ENCODE data around the gene ENPP1. TPM values are rescaled to one million over a fixed set of nuclear protein-coding genes. Genes with fewer than 3 reads are reported as not detected.

ENPP1 gene
- total and polyA plus RNA-seq, 9 donors: 5.4 to 40.7 (median 21.7) TPM

DNA sequence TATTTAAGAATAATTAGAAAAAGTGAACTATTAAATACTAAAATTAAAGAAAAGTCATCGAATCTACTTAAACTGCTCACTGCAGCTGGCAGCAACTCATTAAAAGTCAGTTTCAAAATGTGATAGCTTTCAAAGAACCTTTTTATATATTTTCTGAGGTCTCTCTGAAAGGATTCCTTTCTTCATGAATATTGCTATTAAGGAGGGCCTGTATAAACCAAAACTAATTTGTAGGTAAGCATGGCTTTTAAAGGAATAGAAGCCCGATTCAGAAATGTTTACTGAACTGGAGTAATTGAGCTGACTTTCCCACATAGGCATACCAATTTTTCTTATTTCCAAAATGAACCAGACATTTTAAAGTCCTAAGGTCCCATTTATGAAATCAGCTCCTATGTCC is 41.2 kb upstream of the ENPP1 start:
- intact Hi-C loops (cut with DNase I): loop anchor here in 1 of 4 donors (1.0 kb wide), 1 partner anchor 13 kb away; no protein-coding TSS in a partner anchor

DNA sequence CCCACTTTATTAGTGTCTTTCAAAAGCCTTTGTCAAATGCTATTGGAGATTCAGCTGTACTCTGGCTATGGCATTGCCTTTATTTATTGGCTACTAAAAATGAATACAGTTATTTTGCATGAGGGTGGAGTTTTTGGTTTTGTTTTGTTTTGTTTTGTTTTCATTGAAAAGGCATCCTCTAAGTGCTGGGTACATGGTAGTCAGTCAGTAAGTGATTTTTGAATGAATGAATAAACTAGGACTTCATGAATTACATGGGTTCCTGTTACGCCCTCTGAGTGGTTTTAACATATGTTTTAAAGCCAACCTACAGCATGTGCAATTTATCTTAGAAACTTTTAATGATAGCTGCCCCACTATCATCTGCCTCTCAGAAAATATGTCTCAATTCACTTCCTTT is 38.9 kb upstream of the ENPP1 start:
- intact Hi-C loops (cut with DNase I): no loop called here
- TF ChIP-seq POLR2A (IDR thresholded peaks at IDR 0.05) (no peak), EP300 (IDR thresholded peaks at IDR 0.05) (no peak)
- TF ChIP-seq, protein P1, sequence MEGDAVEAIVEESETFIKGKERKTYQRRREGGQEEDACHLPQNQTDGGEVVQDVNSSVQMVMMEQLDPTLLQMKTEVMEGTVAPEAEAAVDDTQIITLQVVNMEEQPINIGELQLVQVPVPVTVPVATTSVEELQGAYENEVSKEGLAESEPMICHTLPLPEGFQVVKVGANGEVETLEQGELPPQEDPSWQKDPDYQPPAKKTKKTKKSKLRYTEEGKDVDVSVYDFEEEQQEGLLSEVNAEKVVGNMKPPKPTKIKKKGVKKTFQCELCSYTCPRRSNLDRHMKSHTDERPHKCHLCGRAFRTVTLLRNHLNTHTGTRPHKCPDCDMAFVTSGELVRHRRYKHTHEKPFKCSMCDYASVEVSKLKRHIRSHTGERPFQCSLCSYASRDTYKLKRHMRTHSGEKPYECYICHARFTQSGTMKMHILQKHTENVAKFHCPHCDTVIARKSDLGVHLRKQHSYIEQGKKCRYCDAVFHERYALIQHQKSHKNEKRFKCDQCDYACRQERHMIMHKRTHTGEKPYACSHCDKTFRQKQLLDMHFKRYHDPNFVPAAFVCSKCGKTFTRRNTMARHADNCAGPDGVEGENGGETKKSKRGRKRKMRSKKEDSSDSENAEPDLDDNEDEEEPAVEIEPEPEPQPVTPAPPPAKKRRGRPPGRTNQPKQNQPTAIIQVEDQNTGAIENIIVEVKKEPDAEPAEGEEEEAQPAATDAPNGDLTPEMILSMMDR (IDR thresholded peaks at IDR 0.05): no peak
- no peak overlapping the region for H3K27ac ChIP-seq
- no peaks in the 10 kb centered on the region for H3K36me3 ChIP-seq
- WGBS, 3 donors: 95 to 100% (median 98%) methylated on average over 1 of the region's 1 CpG
- H3K4me1 ChIP-seq (ENCODE audit: insufficient read depth): no peaks in the 10 kb centered on the region
- DNase-seq: no peak
- H3K27me3 ChIP-seq: no peaks in the 10 kb centered on the region
- H3K4me3 ChIP-seq: no peak overlapping the region
- no peaks in the 10 kb centered on the region for H3K9me3 ChIP-seq

More for the DNA sequence above, 41.2 kb upstream of the ENPP1 start:
- Histone ChIP-seq H3K36me3 (no peaks in the 10 kb centered on the region), H3K27ac (no peak overlapping the region), H3K4me1 (ENCODE audit: insufficient read depth) (no peaks in the 10 kb centered on the region), H3K27me3 (no peaks in the 10 kb centered on the region), H3K4me3 (no peak overlapping the region), H3K9me3 (no peaks in the 10 kb centered on the region)
- 33 to 59% (median 39%) methylated on average over 2 of the region's 2 CpGs for WGBS, 3 donors
- TF ChIP-seq EP300 (IDR thresholded peaks at IDR 0.05) (no peak), POLR2A (IDR thresholded peaks at IDR 0.05) (no peak)
- TF ChIP-seq, protein P1 (IDR thresholded peaks at IDR 0.05): no peak
- no peak for DNase-seq

DNA sequence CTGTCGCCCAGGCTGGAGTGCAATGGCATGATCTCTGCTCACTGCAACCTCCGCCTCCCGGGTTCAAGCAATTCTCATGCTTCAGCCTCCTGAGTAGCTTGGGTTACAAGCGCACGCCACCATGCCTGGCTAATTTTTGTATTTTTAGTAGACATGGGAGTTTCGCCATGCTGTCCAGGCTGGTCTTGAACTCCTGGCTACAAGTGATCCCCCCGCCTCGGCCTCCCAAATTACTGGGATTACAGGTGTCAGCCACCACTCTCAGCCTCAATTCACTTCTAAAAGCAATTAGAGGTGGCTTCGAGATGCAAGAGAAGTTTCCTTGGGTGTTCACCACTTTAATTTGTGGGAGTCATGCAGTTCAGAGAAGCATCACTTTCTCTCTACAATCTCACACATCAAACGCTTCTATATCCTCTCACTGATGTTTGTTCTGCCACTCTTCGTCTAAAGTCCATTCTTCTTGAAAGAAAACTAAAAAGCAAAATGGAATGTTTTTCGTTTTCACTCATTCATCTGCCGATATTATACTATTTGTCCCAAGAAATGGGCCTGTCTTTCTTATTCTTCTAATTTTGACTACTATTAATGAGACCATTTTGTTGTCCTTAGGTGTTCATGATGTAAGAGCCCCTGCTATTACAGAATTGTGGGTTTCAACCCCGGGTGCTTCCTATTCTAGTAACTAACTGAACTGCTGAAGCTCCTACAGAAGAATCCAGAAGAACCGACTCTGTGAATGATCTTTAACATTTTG is 38.3 kb upstream of the ENPP1 start:
- no peaks in the 10 kb centered on the region for H3K4me1 ChIP-seq (ENCODE audit: insufficient read depth)
- H3K27me3 ChIP-seq: no peaks in the 10 kb centered on the region
- no peaks in the 10 kb centered on the region for H3K36me3 ChIP-seq
- H3K4me3 ChIP-seq: no peak overlapping the region
- intact Hi-C loops (cut with DNase I): no loop called here
- no peaks in the 10 kb centered on the region for H3K9me3 ChIP-seq
- WGBS, 3 donors: 88 to 94% (median 90%) methylated on average over 15 of the region's 15 CpGs
- TF ChIP-seq, protein P1 (IDR thresholded peaks at IDR 0.05): no peak
- TF ChIP-seq POLR2A (IDR thresholded peaks at IDR 0.05): no peak
- no peak for TF ChIP-seq EP300 (IDR thresholded peaks at IDR 0.05)
- no peak for DNase-seq
- H3K27ac ChIP-seq: no peak overlapping the region

DNA sequence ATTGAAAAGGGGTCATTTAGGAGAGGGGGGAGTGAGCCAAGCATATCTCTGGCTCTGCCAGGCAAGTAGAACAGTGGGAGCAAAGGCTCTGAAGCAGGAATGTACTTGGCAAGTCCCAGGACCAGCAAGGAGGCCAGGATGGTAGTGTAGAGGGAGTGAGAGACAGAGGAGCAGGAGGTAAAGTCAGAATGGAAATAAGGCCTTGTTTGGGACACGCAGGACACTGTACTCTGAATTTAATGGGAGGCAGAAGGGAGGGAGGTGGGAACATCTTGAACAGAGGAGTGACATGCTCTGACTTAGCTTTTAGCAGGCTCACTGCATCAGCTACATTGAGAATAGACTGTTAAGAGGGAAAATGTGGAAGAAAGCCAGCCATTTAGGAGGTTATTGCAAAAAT is 37.0 kb upstream of the ENPP1 start:
- Histone ChIP-seq H3K27me3 (no peaks in the 10 kb centered on the region), H3K4me1 (ENCODE audit: insufficient read depth) (no peaks in the 10 kb centered on the region), H3K36me3 (no peaks in the 10 kb centered on the region), H3K4me3 (no peak overlapping the region), H3K9me3 (no peaks in the 10 kb centered on the region), H3K27ac (no peak overlapping the region)
- TF ChIP-seq EP300 (IDR thresholded peaks at IDR 0.05) (no peak), POLR2A (IDR thresholded peaks at IDR 0.05) (no peak)
- TF ChIP-seq, protein P1 (IDR thresholded peaks at IDR 0.05): no peak
- 75 to 92% (median 87%) methylated on average over 1 of the region's 1 CpG for WGBS, 3 donors
- no peak for DNase-seq
- intact Hi-C loops (cut with DNase I): no loop called here

Measured in ovary (tissue), 9 donors.